ENCODE results near the gene LPP. TPM values are rescaled to one million over a fixed set of nuclear protein-coding genes. Genes with fewer than 3 reads are reported as not detected.

Gene LPP
- total RNA-seq, 4 donors from 2014 or later, result 141 to 248 (median 185) TPM

- TF ChIP-seq CTCF (IDR thresholded peaks at IDR 0.05; ENCODE audit: low read depth), result no peak
Measured at GRCh38 chr3:188206787-188207186, 52.8 kb downstream of the LPP start.

GRCh38 chr3:188207941-188208515, 54.1 kb downstream of the LPP start:
- TF ChIP-seq CTCF (IDR thresholded peaks at IDR 0.05; ENCODE audit: low read depth), result no peak

GRCh38 chr3:188208516-188208981, 54.6 kb downstream of the LPP start:
- no peak for TF ChIP-seq CTCF (IDR thresholded peaks at IDR 0.05; ENCODE audit: low read depth)

GRCh38 chr3:188209034-188209433, 55.1 kb downstream of the LPP start:
- no peak for TF ChIP-seq CTCF (IDR thresholded peaks at IDR 0.05; ENCODE audit: low read depth)

- no peak for TF ChIP-seq CTCF (IDR thresholded peaks at IDR 0.05; ENCODE audit: low read depth)
Measured at GRCh38 chr3:188209740-188210139, 55.8 kb downstream of the LPP start.

- no peak for TF ChIP-seq CTCF (IDR thresholded peaks at IDR 0.05; ENCODE audit: low read depth)
Measured at GRCh38 chr3:188211476-188211875, 57.5 kb downstream of the LPP start.

- TF ChIP-seq CTCF (IDR thresholded peaks at IDR 0.05; ENCODE audit: low read depth), result no peak
Measured at GRCh38 chr3:188212308-188212969, 58.5 kb downstream of the LPP start.
